Measurements from ENCODE around the gene GALNT17. TPM values are rescaled to one million over a fixed set of nuclear protein-coding genes. Genes with fewer than 3 reads are reported as not detected.
A peak's percentile ranks its signal among the peaks of the same experiment; 100 is the strongest.

The GALNT17 gene
- total and polyA plus RNA-seq, 11 donors: 16.9 to 116 (median 73.1) TPM

GRCh38 chr7:71267734-71268469, 136.0 kb downstream of the GALNT17 start:
- Histone ChIP-seq H3K4me3 (no peak overlapping the region), H3K27me3 (no peaks in the 10 kb centered on the region), H3K9me3 (peaks cover 0 to 28% (median 8%) of the 10 kb centered on the region in 12 donors), H3K36me3 (no peaks in the 10 kb centered on the region), H3K4me1 (peaks cover 0 to 31% (median 9%) of the 10 kb centered on the region in 12 donors), H3K27ac (no peak overlapping the region)
- no peak for TF ChIP-seq CTCF (IDR thresholded peaks at IDR 0.05)
- TF ChIP-seq POLR2A (IDR thresholded peaks at IDR 0.05): no peak
- WGBS, 4 donors: 63 to 74% (median 68%) methylated on average over 5 of the region's 5 CpGs
- intact Hi-C loops (cut with DNase I): loop anchor here in 3 of 10 donors (10.0 kb wide), 2 partner anchors 137 to 467 kb away; no protein-coding TSS in a partner anchor
- no peak for DNase-seq
- ATAC-seq: no peak

GRCh38 chr7:71270558-71270957, 138.6 kb downstream of the GALNT17 start:
- Histone ChIP-seq H3K36me3 (no peaks in the 10 kb centered on the region), H3K9me3 (peaks cover 0 to 18% (median 5%) of the 10 kb centered on the region in 12 donors), H3K27ac (peak overlapping the region in 1 of 12 donors; percentile 25), H3K27me3 (no peaks in the 10 kb centered on the region), H3K4me3 (no peak overlapping the region), H3K4me1 (peaks cover 0 to 29% (median 11%) of the 10 kb centered on the region in 12 donors)
- WGBS, 4 donors: 39 to 52% (median 47%) methylated on average over 2 of the region's 2 CpGs
- TF ChIP-seq POLR2A (IDR thresholded peaks at IDR 0.05) (no peak), CTCF (IDR thresholded peaks at IDR 0.05) (no peak)
- ATAC-seq: no peak
- DNase-seq: no peak
- intact Hi-C loops (cut with DNase I): loop anchor here in 2 of 10 donors (10.0 kb wide), 2 partner anchors 54 to 134 kb away; no protein-coding TSS in a partner anchor

- WGBS, 4 donors: 41 to 59% (median 56%) methylated on average over 8 of the region's 8 CpGs
- intact Hi-C loops (cut with DNase I): loop anchor here in 2 of 10 donors (10.0 kb wide), 2 partner anchors 54 to 134 kb away; no protein-coding TSS in a partner anchor
- Histone ChIP-seq H3K27me3 (no peaks in the 10 kb centered on the region), H3K27ac (peak overlapping the region in 3 of 12 donors; percentile 25 to 56 (median 38)), H3K36me3 (no peaks in the 10 kb centered on the region), H3K4me1 (peaks cover 0 to 29% (median 11%) of the 10 kb centered on the region in 12 donors), H3K4me3 (no peak overlapping the region), H3K9me3 (peaks cover 0 to 12% (median 0%) of the 10 kb centered on the region in 12 donors)
- DNase-seq (no peak), ATAC-seq (no peak)
- TF ChIP-seq CTCF (IDR thresholded peaks at IDR 0.05) (no peak), POLR2A (IDR thresholded peaks at IDR 0.05) (no peak)
Observed at GRCh38 chr7:71271203-71271602, 139.3 kb downstream of the GALNT17 start.

Measured in heart left ventricle (tissue), 16 donors.